Panc1 (cell line): ENCODE measurements around the gene CSF1R.

Experiments used
- CTCF ChIP-seq: fragments of 450-650 bp; IDR thresholded peaks from 2 replicates; pipeline ENCODE4 v1.5.1; 2017; ENCODE audit warnings: mild to moderate bottlenecking
- POLR2AphosphoS5 ChIP-seq: IDR thresholded peaks from 2 replicates; pipeline ENCODE4 v1.6.1; 2012; ENCODE audit warnings: mild to moderate bottlenecking, low read depth, low read length, moderate library complexity
- SIN3A ChIP-seq: IDR thresholded peaks from 2 replicates; pipeline ENCODE4 v1.6.1; 2012; ENCODE audit warnings: low read depth, mild to moderate bottlenecking, low read length, moderate library complexity, borderline replicate concordance; ENCODE audit not compliant: insufficient read depth

GRCh38 chr5:150111122-150111521, 24.8 kb upstream of the CSF1R start:
- TF ChIP-seq CTCF = no peak
- no peak for TF ChIP-seq POLR2AphosphoS5
- no peak for TF ChIP-seq SIN3A
